ENCODE measurements around the gene ZNF740.

DNA sequence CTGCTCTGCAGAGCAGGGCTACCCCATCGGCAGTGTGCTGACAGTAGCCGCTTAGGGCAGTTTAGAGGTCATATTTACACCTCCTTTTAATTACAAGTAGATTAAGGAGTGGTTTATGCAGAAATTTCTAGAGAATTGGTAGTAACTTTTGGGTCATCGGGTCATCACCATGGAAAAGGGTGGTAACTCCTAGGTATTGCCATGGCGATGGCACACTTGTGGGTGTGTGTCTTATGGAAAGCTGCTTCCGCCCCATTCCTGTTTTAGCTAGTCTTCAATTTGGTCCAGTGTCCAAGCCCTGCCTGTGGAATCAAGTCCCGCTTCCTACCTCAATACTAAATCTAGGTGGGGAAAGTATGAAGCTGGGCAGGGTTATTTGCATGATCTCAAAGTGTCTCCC, 29.5 kb upstream of the ZNF740 start:
- TF ChIP-seq EZH2phosphoT487 (IDR thresholded peaks at IDR 0.05; ENCODE audit: borderline replicate concordance, low read length): no peak
- TF ChIP-seq, protein P1, sequence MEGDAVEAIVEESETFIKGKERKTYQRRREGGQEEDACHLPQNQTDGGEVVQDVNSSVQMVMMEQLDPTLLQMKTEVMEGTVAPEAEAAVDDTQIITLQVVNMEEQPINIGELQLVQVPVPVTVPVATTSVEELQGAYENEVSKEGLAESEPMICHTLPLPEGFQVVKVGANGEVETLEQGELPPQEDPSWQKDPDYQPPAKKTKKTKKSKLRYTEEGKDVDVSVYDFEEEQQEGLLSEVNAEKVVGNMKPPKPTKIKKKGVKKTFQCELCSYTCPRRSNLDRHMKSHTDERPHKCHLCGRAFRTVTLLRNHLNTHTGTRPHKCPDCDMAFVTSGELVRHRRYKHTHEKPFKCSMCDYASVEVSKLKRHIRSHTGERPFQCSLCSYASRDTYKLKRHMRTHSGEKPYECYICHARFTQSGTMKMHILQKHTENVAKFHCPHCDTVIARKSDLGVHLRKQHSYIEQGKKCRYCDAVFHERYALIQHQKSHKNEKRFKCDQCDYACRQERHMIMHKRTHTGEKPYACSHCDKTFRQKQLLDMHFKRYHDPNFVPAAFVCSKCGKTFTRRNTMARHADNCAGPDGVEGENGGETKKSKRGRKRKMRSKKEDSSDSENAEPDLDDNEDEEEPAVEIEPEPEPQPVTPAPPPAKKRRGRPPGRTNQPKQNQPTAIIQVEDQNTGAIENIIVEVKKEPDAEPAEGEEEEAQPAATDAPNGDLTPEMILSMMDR (IDR thresholded peaks at IDR 0.05; ENCODE audit: low read depth, low read length, poor library complexity, severe bottlenecking): no peak

All from DOHH2 (cell line).